Measurements from ENCODE around the gene KNTC1.
"Not testable (repeated sequence)": the region's sequence is repeated elsewhere in the genome, so short reads cannot be mapped to it uniquely, and the experiment has no call there.

Gene KNTC1

DNA sequence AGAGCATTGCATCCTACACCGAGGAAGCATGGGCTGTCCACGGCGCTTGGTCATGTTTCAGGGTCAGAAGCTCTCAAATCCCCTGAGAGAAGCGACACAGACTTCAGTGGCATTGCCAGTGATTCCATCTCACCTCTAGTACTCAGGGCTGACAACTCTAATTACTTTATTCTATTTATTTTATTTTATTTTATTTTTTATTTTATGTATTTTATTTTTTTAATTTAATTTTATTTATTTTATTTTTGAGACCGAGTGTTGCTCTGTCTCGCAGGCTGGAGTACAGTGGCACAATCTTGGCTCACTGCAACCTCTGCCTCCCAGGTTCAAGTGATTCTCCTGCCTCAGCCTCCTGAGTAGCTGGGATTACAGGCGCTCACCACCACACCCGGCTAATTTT is 126.2 kb downstream of the KNTC1 start:
- DNase-seq (ENCODE audit: low read depth, low spot score) = not testable (repeated sequence)

DNA sequence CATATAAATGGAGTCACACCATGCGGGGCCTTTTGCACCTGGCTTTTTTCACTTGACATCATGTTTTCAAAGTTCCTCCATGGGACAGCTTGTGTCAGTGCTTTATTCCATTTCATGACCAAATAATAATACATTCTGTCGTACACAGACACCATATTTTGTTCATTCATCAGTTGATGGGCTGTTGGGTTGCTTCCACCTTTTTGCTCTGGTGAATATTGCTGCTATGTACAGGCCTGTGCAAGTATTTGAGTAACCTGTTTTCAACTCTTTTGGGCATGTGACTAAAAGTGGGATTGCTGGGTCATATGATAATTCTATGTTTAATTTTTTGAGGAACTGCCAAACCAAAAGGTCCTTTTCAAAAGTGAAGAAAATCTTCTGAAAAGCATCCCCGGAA is 129.2 kb downstream of the KNTC1 start:
- no peak for DNase-seq (ENCODE audit: low read depth, low spot score)

DNA sequence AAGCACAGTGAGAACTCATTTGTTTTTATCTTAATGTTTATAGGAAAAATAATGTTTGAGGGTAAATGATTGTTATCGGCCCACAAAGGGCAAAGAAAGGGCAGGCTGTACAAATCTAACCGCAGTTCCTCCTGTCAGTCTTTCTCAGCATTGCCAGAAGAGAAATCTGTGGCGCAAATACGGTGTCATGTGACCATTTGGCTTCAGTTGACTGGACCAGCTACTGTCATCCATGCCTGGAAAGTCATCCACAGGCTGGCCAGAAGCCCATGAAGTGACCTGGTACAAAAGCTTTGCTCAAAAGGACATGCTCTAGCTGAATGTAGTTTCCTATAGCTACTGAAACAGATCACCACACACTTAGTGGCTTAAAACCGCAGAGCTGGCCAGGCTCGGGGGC is 132.5 kb downstream of the KNTC1 start:
- DNase-seq (ENCODE audit: low read depth, low spot score) = peak; percentile 36

DNA sequence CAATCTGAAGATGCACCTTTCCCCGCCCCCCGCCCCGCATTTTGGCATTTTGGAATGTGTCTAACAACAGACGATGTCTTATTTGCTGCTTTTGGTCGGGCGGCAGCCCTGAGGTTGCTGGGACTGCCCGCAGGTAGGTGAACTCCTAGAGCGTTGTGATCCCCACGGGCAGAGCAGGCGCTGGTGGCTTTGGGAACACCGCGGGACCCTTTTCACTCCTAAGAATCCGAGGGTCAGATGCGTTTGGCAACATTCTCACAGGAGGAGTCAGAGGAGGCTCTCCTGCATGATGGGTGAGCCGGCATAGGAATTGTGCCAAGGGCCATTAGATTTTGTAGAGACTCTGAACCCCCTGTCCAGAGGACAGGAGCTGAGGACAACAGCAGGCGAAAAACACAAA is 134.2 kb downstream of the KNTC1 start:
- DNase-seq (ENCODE audit: low read depth, low spot score) = no peak

DNA sequence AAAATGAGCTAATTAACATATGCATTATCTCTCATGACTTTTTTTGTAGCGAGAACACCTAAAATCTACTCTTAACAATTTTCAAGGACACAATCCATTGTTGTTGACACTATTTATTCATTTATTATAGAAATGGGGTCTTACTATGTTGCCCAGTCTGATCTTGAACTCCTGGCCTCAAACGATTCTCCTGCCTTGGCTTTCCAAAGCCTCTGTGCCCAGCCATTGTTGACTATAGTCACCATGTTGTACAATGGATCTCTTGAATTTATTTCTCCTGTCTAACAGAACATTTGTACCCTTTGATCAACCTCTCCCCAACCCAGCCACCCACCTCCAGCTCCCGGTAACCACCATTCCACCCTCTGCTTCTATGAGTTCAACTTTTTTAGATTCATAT is 134.9 kb downstream of the KNTC1 start:
- no peak for DNase-seq (ENCODE audit: low read depth, low spot score)

DNA sequence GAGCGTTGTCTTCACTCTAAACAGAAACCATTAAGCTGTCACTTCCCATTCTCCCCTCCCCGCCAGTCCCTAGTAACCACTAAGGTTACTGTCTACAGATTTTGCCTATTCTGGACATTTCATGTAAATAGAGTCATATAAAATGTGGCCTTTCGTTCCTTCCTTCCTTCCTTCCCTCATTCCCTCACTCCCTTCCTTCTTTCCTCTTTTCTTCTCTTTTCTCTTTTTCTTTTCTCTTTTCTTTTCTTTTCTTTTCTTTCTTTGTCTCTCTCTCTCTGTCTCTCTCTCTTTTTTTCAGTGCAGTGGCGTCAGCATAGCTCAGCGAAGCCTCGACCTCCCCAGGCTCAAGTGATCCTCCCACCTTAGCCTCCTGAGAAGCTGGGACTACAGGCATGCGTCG is 138.3 kb downstream of the KNTC1 start:
- DNase-seq (ENCODE audit: low read depth, low spot score) = no peak

DNA sequence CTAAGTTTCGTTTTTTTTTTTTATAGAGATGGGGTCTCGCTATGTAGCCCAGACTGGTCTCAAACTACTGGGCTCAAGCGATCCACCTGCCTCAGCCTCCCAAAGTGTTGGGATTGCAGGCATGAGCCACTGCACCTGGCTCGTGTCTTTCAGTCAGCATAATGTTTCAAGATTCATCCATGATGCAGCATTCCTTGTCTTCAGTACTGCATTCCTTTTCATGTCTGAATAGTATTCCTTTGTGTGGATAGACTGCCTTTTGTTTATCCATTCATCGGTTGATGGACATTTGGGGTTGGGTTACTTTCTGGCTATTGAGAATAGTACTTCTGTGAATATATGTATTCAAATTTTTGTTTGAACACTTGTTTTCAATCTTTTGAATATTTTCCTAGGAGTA is 138.7 kb downstream of the KNTC1 start:
- DNase-seq (ENCODE audit: low read depth, low spot score) = no peak

DNA sequence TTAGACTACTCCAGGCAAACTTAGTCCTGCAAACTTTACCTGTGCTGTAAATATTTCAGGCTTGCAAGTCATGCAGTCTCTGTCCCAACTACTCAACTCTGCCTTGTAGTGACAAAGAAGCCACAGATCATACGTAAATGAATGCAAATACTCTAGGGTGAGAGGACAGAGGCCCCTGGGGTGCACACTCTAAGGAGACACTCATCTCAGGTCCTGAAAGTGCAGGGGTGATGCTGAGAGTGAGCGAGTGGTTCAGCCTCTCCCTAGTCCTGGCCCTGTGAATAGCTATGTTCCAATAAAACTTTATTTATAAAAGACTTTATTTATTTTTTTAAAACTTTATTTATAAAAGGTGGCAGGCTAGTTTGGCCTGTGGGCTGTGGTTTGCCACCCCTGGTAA is 141.2 kb downstream of the KNTC1 start:
- DNase-seq (ENCODE audit: low read depth, low spot score) = no peak

DNA sequence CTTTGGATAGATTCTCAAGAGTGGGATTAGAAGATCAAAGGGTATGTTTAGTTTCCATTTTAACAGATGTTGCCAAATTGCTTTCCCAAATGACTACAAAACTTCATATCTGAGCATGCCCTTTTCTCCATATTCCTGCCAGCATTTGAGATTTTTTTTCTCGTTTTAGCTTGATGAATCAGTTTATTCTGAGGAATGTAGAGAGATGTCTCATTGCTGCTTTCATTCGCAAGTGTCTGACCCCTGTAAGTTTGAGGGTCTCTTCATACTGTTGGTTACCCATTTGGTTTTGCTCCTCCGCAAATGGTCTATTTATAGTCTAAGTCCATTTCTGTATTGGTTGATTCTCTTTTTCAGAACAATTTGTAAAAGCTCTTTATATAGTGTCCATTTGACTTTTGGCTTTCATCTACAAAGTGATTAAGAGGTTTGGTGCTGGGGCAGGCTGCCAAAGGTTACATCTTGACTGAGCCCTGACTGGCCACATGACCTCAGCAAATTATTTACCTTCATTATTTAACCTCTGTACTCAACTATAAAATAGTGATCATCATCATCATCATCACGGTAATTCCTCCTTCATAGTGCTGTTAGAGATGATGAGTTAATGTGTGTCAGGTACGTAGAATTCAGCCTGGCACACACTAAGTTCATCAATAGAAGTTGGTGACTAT is 142.5 kb downstream of the KNTC1 start:
- DNase-seq (ENCODE audit: low read depth, low spot score) = peak; percentile 38

DNA sequence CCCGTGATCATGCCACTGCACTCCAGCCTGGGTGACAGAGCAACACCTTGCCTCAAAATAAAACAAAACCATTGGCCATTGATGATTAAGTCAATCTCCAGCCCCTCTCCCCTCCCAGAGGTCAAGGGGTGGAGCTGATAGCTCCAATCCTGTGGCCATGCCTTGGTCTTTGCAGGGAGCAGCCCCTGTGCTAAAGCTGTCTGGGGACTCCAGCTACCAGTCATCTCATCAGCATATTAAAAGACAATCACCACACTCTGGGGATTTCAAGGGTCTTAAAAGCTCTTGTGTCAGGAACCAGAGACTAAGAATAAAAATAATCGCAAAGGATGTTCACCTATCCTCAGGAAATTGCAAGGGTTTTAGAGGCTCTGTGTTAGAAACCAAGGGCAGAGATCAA is 145.5 kb downstream of the KNTC1 start:
- DNase-seq (ENCODE audit: low read depth, low spot score) = no peak

Data from astrocyte of the hippocampus (primary cell).